Osteocyte (in vitro differentiated cells): ENCODE results near the gene ARID3A. TPM values are rescaled to one million over a fixed set of nuclear protein-coding genes. Genes with fewer than 3 reads are reported as not detected.
A peak's percentile ranks its signal among the peaks of the same experiment; 100 is the strongest.

Experiments
- DNase-seq: peaks from one replicate; pipeline ENCODE4 v3.0.0; 2021; ENCODE audit warnings: mixed read lengths; ENCODE audit not compliant: unreplicated experiment; ENCODE audit errors: extremely low spot score
- H3K27ac Mint-ChIP-seq: one replicate; pipeline ENCODE4 v1.8.0; 2021; ENCODE audit warnings: mild to moderate bottlenecking, mixed read lengths; ENCODE audit not compliant: unreplicated experiment
- H3K27me3 Mint-ChIP-seq: one replicate; pipeline ENCODE4 v1.8.0; 2021; ENCODE audit warnings: mixed read lengths; ENCODE audit not compliant: unreplicated experiment
- H3K36me3 Mint-ChIP-seq: one replicate; pipeline ENCODE4 v1.8.0; 2021; ENCODE audit warnings: mixed read lengths; ENCODE audit not compliant: unreplicated experiment
- H3K4me1 Mint-ChIP-seq: one replicate; pipeline ENCODE4 v1.8.0; 2021; ENCODE audit warnings: mixed read lengths; ENCODE audit not compliant: unreplicated experiment
- H3K4me3 Mint-ChIP-seq: one replicate; pipeline ENCODE4 v1.8.0; 2021; ENCODE audit warnings: mild to moderate bottlenecking, moderate library complexity, mixed read lengths; ENCODE audit not compliant: unreplicated experiment
- H3K9me3 Mint-ChIP-seq: one replicate; pipeline ENCODE4 v1.8.0; 2021; ENCODE audit warnings: mixed read lengths; ENCODE audit not compliant: unreplicated experiment
- CTCF ChIP-seq: fragments of 200-600 bp; sonication (generic); IDR thresholded peaks from 2 replicates; pipeline ENCODE4 v1.5.0; 2021; ENCODE audit warnings: antibody characterized with exemption, mild to moderate bottlenecking, moderate library complexity
- total RNA-seq: library from RNA; stranded (reverse); gene quantifications from 2 replicates; pipeline ENCODE4 v1.2.1, GENCODE V29; 2021

Gene ARID3A
- total RNA-seq, 1 donor from 2014 or later, result 16.8 TPM

GRCh38 chr19:964116-964520 lies 38.3 kb downstream of the ARID3A start:
- Mint-ChIP-seq H3K27ac (no peak overlapping the region), H3K27me3 (no peaks in the 10 kb centered on the region), H3K36me3 (peaks cover 23% of the 10 kb centered on the region), H3K4me3 (no peak overlapping the region), H3K9me3 (no peaks in the 10 kb centered on the region), H3K4me1 (peaks cover 20% of the 10 kb centered on the region)
- no peak for TF ChIP-seq CTCF
- DNase-seq, result no peak

- H3K27ac Mint-ChIP-seq, result no peak overlapping the region
- no peak for DNase-seq
- no peak overlapping the region for H3K4me3 Mint-ChIP-seq
- no peak for TF ChIP-seq CTCF
- H3K4me1 Mint-ChIP-seq, result peaks cover 20% of the 10 kb centered on the region
- no peaks in the 10 kb centered on the region for H3K27me3 Mint-ChIP-seq
- no peaks in the 10 kb centered on the region for H3K9me3 Mint-ChIP-seq
- H3K36me3 Mint-ChIP-seq, result peaks cover 23% of the 10 kb centered on the region
Measured at GRCh38 chr19:964761-965694, 39.2 kb downstream of the ARID3A start.

- Mint-ChIP-seq H3K4me1 (peaks cover 18% of the 10 kb centered on the region), H3K27me3 (no peaks in the 10 kb centered on the region), H3K4me3 (no peak overlapping the region), H3K9me3 (peaks cover 4% of the 10 kb centered on the region), H3K36me3 (peaks cover 32% of the 10 kb centered on the region), H3K27ac (no peak overlapping the region)
- no peak for DNase-seq
- TF ChIP-seq CTCF, result no peak
Measured at GRCh38 chr19:966485-967088, 40.8 kb downstream of the ARID3A start.

- H3K4me1 Mint-ChIP-seq, result no peaks in the 10 kb centered on the region
- DNase-seq, result no peak
- peak; percentile 64 for TF ChIP-seq CTCF
- no peaks in the 10 kb centered on the region for H3K27me3 Mint-ChIP-seq
- peaks cover 4% of the 10 kb centered on the region for H3K9me3 Mint-ChIP-seq
- H3K36me3 Mint-ChIP-seq, result peaks cover 32% of the 10 kb centered on the region
- no peak overlapping the region for H3K27ac Mint-ChIP-seq
- H3K4me3 Mint-ChIP-seq, result no peak overlapping the region
Measured at GRCh38 chr19:970695-971094, 44.9 kb downstream of the ARID3A start.

GRCh38 chr19:971795-972194 lies 46.0 kb downstream of the ARID3A start:
- Mint-ChIP-seq H3K4me3 (no peak overlapping the region), H3K27me3 (no peaks in the 10 kb centered on the region), H3K36me3 (peaks cover 28% of the 10 kb centered on the region), H3K27ac (no peak overlapping the region), H3K9me3 (peaks cover 4% of the 10 kb centered on the region), H3K4me1 (no peaks in the 10 kb centered on the region)
- no peak for DNase-seq
- no peak for TF ChIP-seq CTCF
